ENCODE measurements around the gene CACNA2D3.

DNA sequence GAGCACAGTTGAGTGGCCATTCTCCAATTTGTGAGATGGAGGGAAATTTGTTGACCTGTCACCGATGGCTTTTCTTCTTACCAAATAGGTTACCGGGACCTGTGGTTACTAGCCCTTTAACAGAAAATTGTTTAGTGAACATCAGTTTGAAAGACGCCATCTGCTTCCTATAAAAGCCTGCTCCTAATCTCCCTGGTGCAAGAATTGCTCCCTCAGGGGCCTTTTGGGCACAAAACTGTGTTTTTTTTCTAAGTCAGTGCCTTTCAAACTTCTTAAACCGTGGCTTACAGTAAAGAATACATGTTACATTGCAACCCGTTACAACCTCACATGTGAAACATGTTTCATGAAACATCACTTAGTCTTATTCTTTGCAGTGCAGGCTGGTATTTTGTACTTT is 15.0 kb downstream of the CACNA2D3 start:
- TF ChIP-seq EHMT2 (IDR thresholded peaks at IDR 0.05; ENCODE audit: low read depth), result no peak
- no peak for TF ChIP-seq MAX (IDR thresholded peaks at IDR 0.05)
- TF ChIP-seq, protein P1, sequence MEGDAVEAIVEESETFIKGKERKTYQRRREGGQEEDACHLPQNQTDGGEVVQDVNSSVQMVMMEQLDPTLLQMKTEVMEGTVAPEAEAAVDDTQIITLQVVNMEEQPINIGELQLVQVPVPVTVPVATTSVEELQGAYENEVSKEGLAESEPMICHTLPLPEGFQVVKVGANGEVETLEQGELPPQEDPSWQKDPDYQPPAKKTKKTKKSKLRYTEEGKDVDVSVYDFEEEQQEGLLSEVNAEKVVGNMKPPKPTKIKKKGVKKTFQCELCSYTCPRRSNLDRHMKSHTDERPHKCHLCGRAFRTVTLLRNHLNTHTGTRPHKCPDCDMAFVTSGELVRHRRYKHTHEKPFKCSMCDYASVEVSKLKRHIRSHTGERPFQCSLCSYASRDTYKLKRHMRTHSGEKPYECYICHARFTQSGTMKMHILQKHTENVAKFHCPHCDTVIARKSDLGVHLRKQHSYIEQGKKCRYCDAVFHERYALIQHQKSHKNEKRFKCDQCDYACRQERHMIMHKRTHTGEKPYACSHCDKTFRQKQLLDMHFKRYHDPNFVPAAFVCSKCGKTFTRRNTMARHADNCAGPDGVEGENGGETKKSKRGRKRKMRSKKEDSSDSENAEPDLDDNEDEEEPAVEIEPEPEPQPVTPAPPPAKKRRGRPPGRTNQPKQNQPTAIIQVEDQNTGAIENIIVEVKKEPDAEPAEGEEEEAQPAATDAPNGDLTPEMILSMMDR (IDR thresholded peaks at IDR 0.05), result no peak
- no peak for TF ChIP-seq POLR2A (IDR thresholded peaks at IDR 0.05; ENCODE audit: low read length)
- TF ChIP-seq RAD21 (conservative IDR thresholded peaks at IDR 0.05 in 1 of 2, IDR thresholded peaks at IDR 0.05 in 1 of 2), result no peak
- TF ChIP-seq SMC3 (IDR thresholded peaks at IDR 0.05), result no peak
- no peak for TF ChIP-seq PHF8 (IDR thresholded peaks at IDR 0.05; ENCODE audit: borderline replicate concordance, low read depth)
- no peak for TF ChIP-seq ESRRA (IDR thresholded peaks at IDR 0.05; ENCODE audit: borderline replicate concordance, low read length)
- TF ChIP-seq, protein P2, sequence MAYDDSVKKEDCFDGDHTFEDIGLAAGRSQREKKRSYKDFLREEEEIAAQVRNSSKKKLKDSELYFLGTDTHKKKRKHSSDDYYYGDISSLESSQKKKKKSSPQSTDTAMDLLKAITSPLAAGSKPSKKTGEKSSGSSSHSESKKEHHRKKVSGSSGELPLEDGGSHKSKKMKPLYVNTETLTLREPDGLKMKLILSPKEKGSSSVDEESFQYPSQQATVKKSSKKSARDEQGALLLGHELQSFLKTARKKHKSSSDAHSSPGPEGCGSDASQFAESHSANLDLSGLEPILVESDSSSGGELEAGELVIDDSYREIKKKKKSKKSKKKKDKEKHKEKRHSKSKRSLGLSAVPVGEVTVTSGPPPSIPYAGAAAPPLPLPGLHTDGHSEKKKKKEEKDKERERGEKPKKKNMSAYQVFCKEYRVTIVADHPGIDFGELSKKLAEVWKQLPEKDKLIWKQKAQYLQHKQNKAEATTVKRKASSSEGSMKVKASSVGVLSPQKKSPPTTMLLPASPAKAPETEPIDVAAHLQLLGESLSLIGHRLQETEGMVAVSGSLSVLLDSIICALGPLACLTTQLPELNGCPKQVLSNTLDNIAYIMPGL (CRISPR knock-in tag; IDR thresholded peaks at IDR 0.05; ENCODE audit: borderline replicate concordance), result no peak
- TF ChIP-seq SREBF2 (IDR thresholded peaks at IDR 0.05), result no peak
- TF ChIP-seq E2F6 (IDR thresholded peaks at IDR 0.05; ENCODE audit: borderline replicate concordance, low read depth), result no peak

Data from A549 (cell line).